ENCODE data around the gene PGAP3. TPM values are rescaled to one million over a fixed set of nuclear protein-coding genes. Genes with fewer than 3 reads are reported as not detected.

Gene PGAP3
- total RNA-seq, 1 experiment from 2014 or later: 29.0 TPM

- H3K27me3 Mint-ChIP-seq (ENCODE audit: low read depth): no peaks in the 10 kb centered on the region
- no peaks in the 10 kb centered on the region for H3K79me1 ChIP-seq (ENCODE audit: insufficient read depth, low read depth, low read length, poor library complexity, severe bottlenecking)
- no peak overlapping the region for H3K27ac ChIP-seq (ENCODE audit: insufficient read length, low read depth, low read length)
- peak overlapping the region; percentile 34 to 88 (median 55); a peak in 4 of 7 replicates for H3K27ac Mint-ChIP-seq
- no peak overlapping the region for H2BK12ac ChIP-seq (ENCODE audit: insufficient read length, low read depth, low read length)
- no peak overlapping the region for H3K18ac ChIP-seq (ENCODE audit: insufficient read length, low read depth, low read length)
- no peak overlapping the region for H2AK5ac ChIP-seq (ENCODE audit: insufficient read length, low read length)
- H3K4me1 ChIP-seq (ENCODE audit: insufficient read depth, low read length): 0 out of 2 replicates have a peak, but pooled peaks cover 3% of the 10 kb centered on the region
- peaks cover 3 to 31% (median 18%) of the 10 kb centered on the region in 3 experiments for H3K36me3 Mint-ChIP-seq (ENCODE audit: insufficient read depth in 1 of 3, low read depth in 3 of 3)
- peaks cover 32 to 34% of the 10 kb centered on the region in 2 experiments for H3K4me1 Mint-ChIP-seq
- TF ChIP-seq CTCF (conservative IDR thresholded peaks at IDR 0.05): no peak
- H3K23me2 ChIP-seq (ENCODE audit: insufficient read length, low read depth, low read length, poor library complexity, severe bottlenecking): no peaks in the 10 kb centered on the region
- H2BK5ac ChIP-seq (ENCODE audit: insufficient read length, low read length): no peak overlapping the region
- no peak overlapping the region for H2BK20ac ChIP-seq (ENCODE audit: low read depth, low read length, poor library complexity, severe bottlenecking)
- H3K23ac ChIP-seq (ENCODE audit: insufficient read length, low read depth, low read length): no peak overlapping the region
- DNase-seq: no peak
- H3T11ph ChIP-seq (ENCODE audit: low read length): no peak overlapping the region
- no peak overlapping the region for H3K4me3 Mint-ChIP-seq
- no peaks in the 10 kb centered on the region for H3K79me2 ChIP-seq (ENCODE audit: insufficient read depth, low read length)
- H4K91ac ChIP-seq (ENCODE audit: insufficient read length, low read depth, low read length): no peak overlapping the region
- no peaks in the 10 kb centered on the region for H3K27me3 ChIP-seq (ENCODE audit: insufficient read depth, low read length)
- H2BK15ac ChIP-seq (ENCODE audit: low read depth, low read length): no peak overlapping the region
- H2AFZ ChIP-seq (ENCODE audit: low read length): no peak overlapping the region
- no peaks in the 10 kb centered on the region for H4K20me1 ChIP-seq (ENCODE audit: control insufficient read depth, insufficient read depth, insufficient read length)
- no CpG with 5 or more reads among the region's 12 CpGs for WGBS (ENCODE audit: extremely low coverage, insufficient read length, low lambda C conversion rate)
- no peak overlapping the region for H2BK120ac ChIP-seq (ENCODE audit: low read depth, low read length, poor library complexity, severe bottlenecking)
- H3K4me2 ChIP-seq (ENCODE audit: insufficient read depth, insufficient read length, low read length): no peak overlapping the region
- no peak overlapping the region for H4K5ac ChIP-seq (ENCODE audit: insufficient read length, low read depth, low read length)
- H3K14ac ChIP-seq (ENCODE audit: insufficient read depth, low read length): no peak overlapping the region
- no peaks in the 10 kb centered on the region for H3K9me3 ChIP-seq (ENCODE audit: control insufficient read depth, low read depth, low read length)
- no peak overlapping the region for H3K9ac ChIP-seq (ENCODE audit: extremely low read depth, insufficient read length, low read length)
- H3K9me3 Mint-ChIP-seq: no peaks in the 10 kb centered on the region
- H4K8ac ChIP-seq (replicated peaks; ENCODE audit: insufficient read length, low read depth, low read length): no peak overlapping the region
- H3K4ac ChIP-seq (ENCODE audit: low read depth, low read length): no peak overlapping the region
- H3K56ac ChIP-seq (ENCODE audit: insufficient read length, low read depth, low read length): no peak overlapping the region
Observed at GRCh38 chr17:39679521-39680192, 8.2 kb downstream of the PGAP3 start.
